ENCODE measurements around the gene KANK2. TPM values are rescaled to one million over a fixed set of nuclear protein-coding genes. Genes with fewer than 3 reads are reported as not detected.

KANK2 gene
- total and polyA plus RNA-seq, 2 of the 13 experiments (the other 11 are each of a cell fraction or from before 2014, with no cell fraction given): 5.7 to 12.9 TPM

GRCh38 chr19:11239377-11240000 is 42.1 kb upstream of the KANK2 start, which contains the start of gene ANGPTL8 (continued):
- TF ChIP-seq DPF2 (CRISPR knock-in tag; IDR thresholded peaks at IDR 0.05; ENCODE audit: borderline replicate concordance, low read depth): peak; percentile 92
- peak; percentile 93 for TF ChIP-seq ERF (CRISPR knock-in tag; IDR thresholded peaks at IDR 0.05)
- no peak for TF ChIP-seq SMAD1 (CRISPR knock-in tag; IDR thresholded peaks at IDR 0.05; ENCODE audit: borderline replicate concordance, low read depth)
- TF ChIP-seq ZBTB20 (CRISPR knock-in tag; IDR thresholded peaks at IDR 0.05; ENCODE audit: borderline replicate concordance, low read depth): no peak; the same call in 1 of the 2 replicates
- TF ChIP-seq HNF4A (CRISPR knock-in tag; IDR thresholded peaks at IDR 0.05): peak; percentile 90
- peak; percentile 81 for TF ChIP-seq ZSCAN25 (CRISPR knock-in tag; IDR thresholded peaks at IDR 0.05)
- TF ChIP-seq NFYB (CRISPR knock-in tag; IDR thresholded peaks at IDR 0.05): no peak
- TF ChIP-seq ZNF367 (CRISPR knock-in tag; IDR thresholded peaks at IDR 0.05; ENCODE audit: borderline replicate concordance): no peak
- TF ChIP-seq MAX (IDR thresholded peaks at IDR 0.05): peak; percentile 95
- TF ChIP-seq ZBTB39 (CRISPR knock-in tag; IDR thresholded peaks at IDR 0.05): peak; percentile 58; the same call in 1 of the 2 replicates
- TF ChIP-seq KLF12 (CRISPR knock-in tag; IDR thresholded peaks at IDR 0.05; ENCODE audit: borderline replicate concordance): no peak; the same call in none of the 2 replicates
- TF ChIP-seq ZNF615 (CRISPR knock-in tag; IDR thresholded peaks at IDR 0.05; ENCODE audit: borderline replicate concordance): no peak
- peak; percentile 99 for TF ChIP-seq HIC2 (CRISPR knock-in tag; IDR thresholded peaks at IDR 0.05; ENCODE audit: low read depth)
- peak; percentile 87; the same call in 1 of the 2 replicates for TF ChIP-seq ZNF34 (CRISPR knock-in tag; IDR thresholded peaks at IDR 0.05; ENCODE audit: borderline replicate concordance)
- peak; percentile 86; the same call in 1 of the 2 replicates for TF ChIP-seq ZNF337 (CRISPR knock-in tag; IDR thresholded peaks at IDR 0.05; ENCODE audit: borderline replicate concordance, low read depth)
- peak; percentile 90 for TF ChIP-seq FOXP4 (CRISPR knock-in tag; IDR thresholded peaks at IDR 0.05)
- peak; percentile 74 for TF ChIP-seq ELF1 (CRISPR knock-in tag; IDR thresholded peaks at IDR 0.05)
- peak; percentile 81; the same call in 1 of the 2 replicates for TF ChIP-seq ZNF576 (CRISPR knock-in tag; IDR thresholded peaks at IDR 0.05)
- 0 out of 2 replicates have a peak, but pooled peaks have one; percentile 64 for TF ChIP-seq FUBP1 (CRISPR knock-in tag; IDR thresholded peaks at IDR 0.05; ENCODE audit: borderline replicate concordance)
- no peak for TF ChIP-seq ZSCAN30 (CRISPR knock-in tag; IDR thresholded peaks at IDR 0.05)

Measured in HepG2 (cell line).